NCI-H82 treated with DMSO at 0.1 percent for 48 hours (cell line): ENCODE measurements around the gene GMPR.
"Not testable (repeated sequence)": the region's sequence is repeated elsewhere in the genome, so short reads cannot be mapped to it uniquely, and the experiment has no call there.

ENCODE experiments used
- DNase-seq: peaks from one replicate; lab custom pipeline; 2025; ENCODE audit not compliant: unreplicated experiment; lab: John Stamatoyannopoulos, UW

Gene GMPR

DNA sequence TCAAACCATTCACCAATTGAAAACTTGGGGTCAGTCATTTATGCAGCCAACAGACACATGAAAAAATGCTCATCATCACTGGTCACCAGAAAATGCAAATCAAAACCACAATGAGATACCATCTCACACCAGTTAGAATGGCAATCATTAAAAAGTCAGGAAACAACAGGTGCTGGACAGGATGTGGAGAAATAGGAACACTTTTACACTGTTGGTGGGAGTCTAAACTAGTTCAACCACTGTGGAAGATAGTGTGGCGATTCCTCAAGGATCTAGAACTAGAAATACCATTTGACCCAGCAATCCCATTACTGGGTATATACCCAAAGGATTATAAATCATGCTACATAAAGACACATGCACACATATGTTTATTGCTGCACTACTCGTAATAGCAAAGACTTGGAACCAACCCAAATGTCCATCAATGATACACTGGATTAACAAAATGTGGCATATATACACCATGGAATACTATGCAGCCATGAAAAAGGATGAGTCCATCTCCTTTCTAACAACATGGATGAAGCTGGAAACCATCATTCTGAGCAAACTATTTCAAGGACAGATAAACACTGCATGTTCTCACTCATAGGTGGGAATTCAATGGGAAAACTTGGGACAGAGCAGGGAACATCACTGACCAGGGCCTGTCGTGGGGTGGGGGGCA lies 13.2 kb upstream of the GMPR start:
- not testable (repeated sequence) for DNase-seq

DNA sequence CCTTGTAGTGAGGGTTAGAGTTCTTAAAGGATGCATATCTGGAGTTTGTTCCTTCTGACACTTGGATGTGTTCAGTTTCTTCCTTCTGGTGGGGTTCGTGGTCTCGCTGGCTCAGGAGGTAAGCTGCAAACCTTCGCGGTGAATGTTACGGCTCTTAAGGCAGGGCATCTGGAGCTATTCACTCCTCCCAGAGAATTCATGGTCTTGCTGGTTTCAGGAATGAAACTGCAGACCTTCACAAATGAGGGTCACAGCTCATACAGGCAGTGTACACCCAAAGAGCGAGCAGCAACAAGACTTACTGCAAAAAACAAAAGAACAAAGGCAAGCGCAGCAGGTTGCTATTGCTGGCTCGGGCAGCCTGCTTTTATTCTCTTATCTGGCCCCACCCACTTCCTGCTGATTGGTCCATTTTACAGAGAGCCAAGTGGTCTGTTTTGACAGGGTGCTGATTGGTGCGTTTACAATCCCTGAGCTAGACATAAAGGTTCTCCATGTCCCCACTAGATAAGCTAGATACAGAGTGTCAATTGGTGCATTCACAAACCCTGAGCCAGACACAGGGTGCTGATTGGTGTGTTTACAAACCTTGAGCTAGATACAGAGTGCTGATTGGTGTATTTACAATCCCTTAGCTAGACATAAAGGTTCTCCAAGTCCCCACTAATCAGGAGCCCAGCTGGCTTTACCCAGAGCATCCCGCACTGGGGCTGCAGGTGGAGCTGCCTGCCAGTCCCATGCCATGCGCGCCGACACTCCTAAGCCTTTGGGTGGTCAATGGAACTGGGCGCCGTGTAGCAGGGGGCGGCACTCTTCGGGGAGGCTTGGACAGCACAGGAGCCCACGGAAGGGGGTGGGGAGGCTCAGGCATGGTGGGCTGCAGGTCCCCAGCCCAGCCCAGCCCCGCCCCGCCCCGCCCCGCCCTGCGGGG lies 12.0 kb upstream of the GMPR start:
- not testable (repeated sequence) for DNase-seq

GRCh38 chr6:16227048-16227562 lies 11.3 kb upstream of the GMPR start:
- DNase-seq = no peak

DNA sequence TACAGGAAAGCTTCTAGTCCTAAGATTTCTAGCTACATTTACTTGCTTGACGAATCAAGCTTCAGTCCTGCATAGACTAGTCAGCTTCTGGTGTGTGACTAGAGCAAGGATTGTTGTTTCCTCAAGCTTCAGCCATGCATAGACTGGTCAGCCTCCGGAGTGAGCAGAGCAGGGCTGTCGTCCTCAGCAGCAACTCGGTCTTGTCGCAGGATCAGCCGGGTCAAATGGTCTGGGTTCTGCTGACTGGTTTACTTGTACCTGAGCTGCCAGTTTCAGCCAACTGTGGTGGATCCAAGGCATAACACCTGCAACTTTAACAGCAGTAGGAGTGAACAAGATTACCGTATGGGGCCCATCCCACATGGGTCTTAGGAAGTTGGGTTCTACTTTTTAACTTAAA lies 10.8 kb upstream of the GMPR start:
- no peak for DNase-seq

GRCh38 chr6:16228043-16228442 lies 10.3 kb upstream of the GMPR start:
- DNase-seq = no peak

- no peak for DNase-seq
Measured at GRCh38 chr6:16228709-16229665, 9.4 kb upstream of the GMPR start.

DNA sequence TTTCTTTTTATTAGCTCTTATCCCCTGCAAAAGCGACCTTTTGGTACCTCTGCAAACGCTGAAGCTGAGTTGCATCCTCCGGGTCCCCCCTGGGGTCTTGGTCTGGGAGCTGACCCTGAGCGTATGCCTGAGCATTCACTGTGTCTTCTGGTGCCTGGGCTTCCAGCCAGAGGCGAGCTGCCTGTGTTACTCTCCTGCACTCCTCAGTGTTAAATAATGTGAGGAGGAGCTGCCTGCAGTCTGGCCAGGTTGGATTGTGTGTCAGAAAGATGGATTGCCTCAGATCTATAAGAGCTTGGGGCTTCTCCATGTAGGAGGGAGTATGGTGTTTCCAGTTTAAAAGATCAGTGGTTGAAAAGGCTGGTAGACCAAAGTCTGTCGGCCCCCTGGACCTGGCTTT lies 8.7 kb upstream of the GMPR start:
- no peak for DNase-seq

DNA sequence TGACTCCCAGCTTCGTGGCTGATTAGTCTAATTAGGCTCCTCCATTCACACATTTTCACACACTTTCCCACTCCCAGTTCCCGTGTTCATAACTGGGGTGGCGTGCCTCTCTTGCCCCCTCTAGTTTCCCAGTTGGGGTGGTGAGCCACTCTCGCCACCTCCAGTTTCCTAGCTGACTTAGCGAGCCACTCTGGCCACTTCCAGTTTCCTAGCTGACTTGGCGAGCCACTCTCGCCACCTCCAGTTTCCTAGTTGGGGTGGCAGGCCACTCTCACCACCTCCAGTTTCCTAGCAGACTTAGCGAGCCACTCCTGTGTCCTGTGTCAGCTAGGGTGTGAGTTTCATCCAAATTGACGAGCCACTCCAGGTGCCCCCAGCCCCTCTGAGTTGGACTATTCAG lies 7.4 kb upstream of the GMPR start:
- no peak for DNase-seq

DNA sequence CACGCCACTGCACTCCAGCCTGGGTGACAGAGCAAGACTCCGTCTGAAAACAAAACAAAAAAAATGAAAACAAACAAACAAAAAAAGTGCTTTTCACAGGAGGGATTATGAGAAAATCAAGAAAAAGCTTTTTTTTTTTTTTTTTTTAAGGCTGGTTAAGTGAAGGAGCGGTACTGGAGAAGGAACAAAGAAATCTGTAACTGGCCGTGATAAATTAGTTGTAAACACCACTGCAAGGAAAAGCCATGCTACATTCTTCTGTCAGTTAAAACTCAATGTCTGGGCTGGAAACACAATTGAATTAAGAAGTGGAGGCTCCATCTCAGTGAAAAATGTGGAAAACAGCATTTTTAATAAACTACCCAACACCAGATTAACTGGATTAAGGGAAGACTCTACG lies 6.3 kb upstream of the GMPR start:
- DNase-seq = no peak

- no peak for DNase-seq
Measured at GRCh38 chr6:16236009-16236501, 2.3 kb upstream of the GMPR start.

DNA sequence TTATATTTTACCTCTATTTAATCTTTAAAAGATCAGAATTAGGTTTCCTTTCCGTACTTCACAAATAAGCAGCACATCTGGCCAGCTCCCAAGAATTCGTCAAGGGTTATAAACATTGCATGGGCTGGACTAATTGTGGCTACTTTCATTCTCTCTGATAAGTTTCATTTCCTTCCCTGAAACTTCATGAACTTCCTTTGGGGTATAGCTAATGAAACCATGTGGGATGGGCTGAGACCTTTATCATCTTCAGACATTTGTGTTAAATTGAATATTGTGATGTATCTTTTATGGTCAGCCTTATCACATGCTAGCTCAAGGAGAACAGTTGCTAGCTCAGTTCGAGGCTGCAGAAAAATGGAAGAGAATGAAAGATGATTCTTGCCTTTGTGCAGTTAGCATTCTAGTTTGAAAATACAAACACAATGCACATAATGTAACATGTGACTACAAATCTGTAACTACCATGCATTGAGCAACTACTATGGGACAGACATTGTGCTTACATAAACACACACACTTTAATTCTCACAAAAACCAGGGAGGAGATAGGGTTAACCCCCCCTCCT lies 1.7 kb upstream of the GMPR start:
- DNase-seq = no peak

GRCh38 chr6:16237242-16237641 lies 1.1 kb upstream of the GMPR start:
- DNase-seq = no peak

- peak; percentile 7 for DNase-seq
Measured at GRCh38 chr6:16238963-16239797, 793 bp downstream of the GMPR start.

DNA sequence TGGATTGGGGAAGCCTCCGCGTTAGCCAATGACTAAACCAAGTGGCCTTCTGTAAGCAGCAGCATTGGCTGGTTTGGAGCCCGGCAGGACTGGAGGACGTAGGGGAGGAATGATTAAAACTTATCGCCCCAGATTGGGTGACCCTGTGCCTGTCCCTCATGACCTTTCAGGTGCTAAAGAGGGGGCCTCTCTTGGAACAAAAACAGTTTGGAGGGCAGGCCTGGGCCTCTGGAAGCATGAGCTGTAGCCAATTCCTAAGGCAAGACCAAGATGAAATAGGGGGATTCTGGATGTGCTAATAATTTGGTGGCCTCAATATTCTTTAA lies 1.4 kb downstream of the GMPR start:
- DNase-seq = no peak

GRCh38 chr6:16240589-16241320 lies 2.4 kb downstream of the GMPR start:
- DNase-seq = peak; percentile 70

- peak; percentile 36 for DNase-seq
Measured at GRCh38 chr6:16241321-16241689, 2.9 kb downstream of the GMPR start.

GRCh38 chr6:16243055-16243454 lies 4.7 kb downstream of the GMPR start:
- DNase-seq = no peak

DNA sequence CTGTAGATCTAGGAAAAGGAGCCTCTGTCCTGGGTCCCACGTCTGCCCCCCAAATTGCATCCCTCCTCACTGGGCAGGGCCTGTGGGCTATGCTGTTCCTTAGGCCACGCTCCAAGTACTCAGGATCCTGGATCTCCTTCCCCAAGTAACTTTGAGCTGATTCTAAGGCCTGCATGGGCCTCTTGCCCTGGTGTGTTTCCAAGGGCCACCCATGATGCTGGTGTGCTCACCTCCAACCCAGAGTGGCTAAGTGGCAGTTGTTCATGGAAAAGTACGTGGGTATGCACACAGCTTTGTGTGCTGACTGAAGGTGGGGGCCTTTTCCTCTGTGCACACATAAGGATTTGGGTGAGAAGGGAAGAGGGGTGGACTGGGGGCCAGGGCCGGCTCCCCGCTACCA lies 5.3 kb downstream of the GMPR start:
- DNase-seq = no peak

DNA sequence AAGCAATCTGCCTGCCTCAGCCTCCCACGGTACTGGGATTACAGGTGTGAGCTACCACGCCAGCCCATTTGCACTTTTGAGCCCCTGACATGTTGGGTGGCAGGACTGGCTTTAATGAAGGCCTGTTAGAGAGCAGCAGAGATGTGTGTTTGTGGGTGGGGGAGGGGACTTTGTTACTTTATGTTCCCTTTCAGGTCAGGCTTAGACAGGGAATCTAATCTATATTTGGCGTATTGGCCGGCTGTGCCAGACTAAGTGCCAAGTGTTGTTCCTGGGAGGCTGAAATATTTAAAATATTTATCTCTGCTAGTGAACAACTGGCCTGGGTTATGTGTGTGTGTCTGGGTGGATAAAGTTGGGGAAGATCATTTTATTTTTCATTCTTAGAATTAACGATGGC lies 6.1 kb downstream of the GMPR start:
- no peak for DNase-seq
